HepG2 (cell line): ENCODE data around the gene NPS. TPM values are rescaled to one million over a fixed set of nuclear protein-coding genes. Genes with fewer than 3 reads are reported as not detected.

ENCODE experiments used
- ATAC-seq: fragments of 200-7000 bp; cut with Tn5 transposase; 3 replicates; pipeline ENCODE4 v1.9.1; 2020; ENCODE audit warnings: mild to moderate bottlenecking, moderate library complexity
- BruUV-seq: library from RNA; stranded (reverse); fragments of 400-500 nt; replicated peaks from 2 replicates; lab custom pipeline; 2021; lab: Mats Ljungman, UMichigan
- CTCF ChIA-PET: fragments of 300-600 bp; formaldehyde crosslinking; extraction: SDS; loops from one replicate; lab custom pipeline; 2021; ENCODE audit warnings: low total read pairs, inconsistent platforms, low intra/inter-chr PET ratio; lab: Yijun Ruan, JAX
- POLR2A ChIA-PET: fragments of 350-600 bp; sonication (Branson Sonifier 250); formaldehyde crosslinking; loops from one replicate; lab custom pipeline; 2020; ENCODE audit warnings: antibody characterized with exemption, inconsistent platforms; lab: Yijun Ruan, JAX
- DNase-seq: peaks from one replicate; pipeline ENCODE4 v3.0.0-alpha.2; 2015; ENCODE audit warnings: low spot score
- FAIRE-seq: peaks from 3 replicates; lab custom pipeline; 2011; peaks lifted over from hg19 to GRCh38; lab: Jason Lieb, UNC
- H2AFZ ChIP-seq: one replicate; pipeline ENCODE4 v1.6.1; 2011; ENCODE audit warnings: low read length, inconsistent platforms
- H3K27ac ChIP-seq: fragments of 300-600 bp; 3 replicates; pipeline ENCODE4 v1.8.0; 2011; ENCODE audit warnings: mixed run types, mild to moderate bottlenecking, mixed read lengths, low read length, inconsistent platforms; ENCODE audit not compliant: insufficient read depth; ENCODE audit errors: extremely low read length
- H3K27me3 ChIP-seq, 2 experiments: fragments of 200-600 bp in 1 of 2; 2 replicates in 1 of 2; 3 replicates in 1 of 2; pipeline versions ENCODE4 v1.6.0 to v1.8.0; 2011; ENCODE audit warnings: low read length in 2 of 2, mild to moderate bottlenecking in 2 of 2, moderate library complexity in 2 of 2, inconsistent platforms in 1 of 2; ENCODE audit not compliant: insufficient read depth in 2 of 2, control insufficient read depth in 1 of 2
- H3K36me3 ChIP-seq, 2 experiments: fragments of 200-600 bp in 1 of 2; replicated peaks in 1 of 2; 2 replicates in 1 of 2; 3 replicates in 1 of 2; pipeline versions ENCODE4 v1.5.1 to v1.8.0; 2011; ENCODE audit warnings: low read length in 2 of 2, inconsistent platforms in 1 of 2; ENCODE audit not compliant: insufficient read depth in 2 of 2, control insufficient read depth in 1 of 2
- H3K4me1 ChIP-seq: 2 replicates; pipeline ENCODE4 v1.5.1; 2012; ENCODE audit warnings: low read length, inconsistent platforms; ENCODE audit not compliant: insufficient read depth
- H3K4me2 ChIP-seq: 2 replicates; pipeline ENCODE4 v1.6.0; 2011; ENCODE audit warnings: low read depth, low read length, inconsistent platforms
- H3K4me3 ChIP-seq, 3 experiments: fragments of 200-600 bp in 1 of 3; sonication (generic), shearing (Covaris generic) in 1 of 3; replicated peaks in 1 of 3; 2 replicates each; pipeline ENCODE4 v1.5.1; 2011 to 2016; ENCODE audit warnings: low read length in 3 of 3, inconsistent platforms in 2 of 3, low read depth in 2 of 3, mild to moderate bottlenecking in 2 of 3, control low read depth in 1 of 3, mixed read lengths in 1 of 3; ENCODE audit not compliant: insufficient read depth in 1 of 3
- H3K79me2 ChIP-seq: one replicate; pipeline ENCODE4 v1.6.1; 2011; ENCODE audit warnings: low read length, inconsistent platforms; ENCODE audit not compliant: insufficient read depth
- H3K9ac ChIP-seq: 2 replicates; pipeline ENCODE4 v1.6.0; 2011; ENCODE audit warnings: mild to moderate bottlenecking, low read depth, low read length, inconsistent platforms; ENCODE audit not compliant: insufficient read depth
- H3K9me3 ChIP-seq: 2 replicates; pipeline ENCODE4 v1.5.1; 2012; ENCODE audit warnings: mild to moderate bottlenecking, low read length
- H4K20me1 ChIP-seq: 2 replicates; pipeline ENCODE4 v1.6.0; 2011; ENCODE audit warnings: inconsistent platforms, mild to moderate bottlenecking, low read length, moderate library complexity; ENCODE audit not compliant: insufficient read depth
- FIP1L1 ChIP-seq: fragments of 200-400 bp; formaldehyde crosslinking; IDR thresholded peaks from 2 replicates; pipeline ENCODE4 v1.6.1; 2018; ENCODE audit warnings: low read depth, mild to moderate bottlenecking, low read length, moderate library complexity, borderline replicate concordance; ENCODE audit not compliant: insufficient read depth
- GATA4 ChIP-seq: sonication (generic); IDR thresholded peaks from 2 replicates; pipeline ENCODE4 v1.6.1; 2016; ENCODE audit warnings: antibody characterized with exemption, low read depth, borderline replicate concordance
- RAD21 ChIP-seq: fragments of 450-650 bp; formaldehyde crosslinking; IDR thresholded peaks from 2 replicates; pipeline ENCODE4 v1.5.0; 2020; ENCODE audit warnings: mild to moderate bottlenecking
- STAG1 ChIP-seq: sonication (generic); formaldehyde crosslinking; IDR thresholded peaks from 2 replicates; pipeline ENCODE4 v1.4.0; 2020; ENCODE audit warnings: missing genetic modification reagents
- XRCC5 ChIP-seq: fragments of 200-400 bp; formaldehyde crosslinking; optimal IDR thresholded peaks from 2 replicates; pipeline ENCODE3; 2017; ENCODE audit warnings: mild to moderate bottlenecking, low read length
- WGBS: methylation state at CpG from one replicate; pipeline ENCODE4 v1.1.6; 2017; ENCODE audit warnings: low lambda C conversion rate; 5-methylcytosine and 5-hydroxymethylcytosine counted together
- in situ Hi-C: cut with HindIII; loops from 2 replicates; pipeline ENCODE4 v1.10.0; 2017; ENCODE audit warnings: low pct_unique_long_range_greater_than_20kb; ENCODE audit not compliant: extremely low pct_ligation_motif_present
- intact Hi-C: fragments of 100-400 bp; cut with micrococcal nuclease; formaldehyde crosslinking; loops from one replicate; pipeline ENCODE4 v1.10.0; 2022; ENCODE audit not compliant: unreplicated experiment
- polyA plus RNA-seq, 8 experiments: library from polyadenylated mRNA; depleted of rRNA in 3 of 8; stranded (reverse) in 7 of 8; unstranded in 1 of 8; fragments of >200 nt; fragmentation: Illumina TruSeq in 4 of 8; extraction: Trizol in 4 of 8; gene quantifications; 2 replicates each; pipeline versions ENCODE4 v1.2.1 to v1.2.3, GENCODE V29; 2011 to 2016; ENCODE audit warnings: low read depth in 4 of 8, missing spikeins in 1 of 8, mixed read lengths in 1 of 8; ENCODE audit not compliant: insufficient read depth in 1 of 8
- total RNA-seq, 5 experiments: library from RNA; depleted of rRNA; stranded (reverse); fragments of >200 nt; fragmentation: Illumina TruSeq; extraction: Trizol; gene quantifications; 2 replicates each; pipeline ENCODE4 v1.2.3, GENCODE V29; 2016; ENCODE audit warnings: low read depth in 1 of 5
- TF ChIP-seq, protein P1 (sequence below): fragments of 450-650 bp; IDR thresholded peaks from 2 replicates; pipeline ENCODE4 v1.6.1; 2016
- TF ChIP-seq, protein P2 (sequence below): sonication (generic); formaldehyde crosslinking; IDR thresholded peaks from 2 replicates; pipeline ENCODE4 v1.4.0; 2020; ENCODE audit warnings: missing genetic modification reagents, borderline replicate concordance
- TF ChIP-seq, protein P3 (sequence below): sonication (generic); formaldehyde crosslinking; IDR thresholded peaks from 2 replicates; pipeline ENCODE4 v1.4.0; 2020; ENCODE audit warnings: missing genetic modification reagents, borderline replicate concordance
- TF ChIP-seq, protein P4 (sequence below): sonication (generic); formaldehyde crosslinking; IDR thresholded peaks from 2 replicates; pipeline ENCODE4 v1.4.0; 2020; ENCODE audit warnings: missing genetic modification reagents
- TF ChIP-seq, protein P5 (sequence below): sonication (generic); formaldehyde crosslinking; IDR thresholded peaks from 2 replicates; pipeline ENCODE4 v1.5.0; 2020; ENCODE audit warnings: mild to moderate bottlenecking, missing genetic modification reagents, moderate library complexity

Gene NPS
- total and polyA plus RNA-seq, 2 of the 13 experiments (the other 11 are each of a cell fraction or from before 2014, with no cell fraction given) = not detected

DNA sequence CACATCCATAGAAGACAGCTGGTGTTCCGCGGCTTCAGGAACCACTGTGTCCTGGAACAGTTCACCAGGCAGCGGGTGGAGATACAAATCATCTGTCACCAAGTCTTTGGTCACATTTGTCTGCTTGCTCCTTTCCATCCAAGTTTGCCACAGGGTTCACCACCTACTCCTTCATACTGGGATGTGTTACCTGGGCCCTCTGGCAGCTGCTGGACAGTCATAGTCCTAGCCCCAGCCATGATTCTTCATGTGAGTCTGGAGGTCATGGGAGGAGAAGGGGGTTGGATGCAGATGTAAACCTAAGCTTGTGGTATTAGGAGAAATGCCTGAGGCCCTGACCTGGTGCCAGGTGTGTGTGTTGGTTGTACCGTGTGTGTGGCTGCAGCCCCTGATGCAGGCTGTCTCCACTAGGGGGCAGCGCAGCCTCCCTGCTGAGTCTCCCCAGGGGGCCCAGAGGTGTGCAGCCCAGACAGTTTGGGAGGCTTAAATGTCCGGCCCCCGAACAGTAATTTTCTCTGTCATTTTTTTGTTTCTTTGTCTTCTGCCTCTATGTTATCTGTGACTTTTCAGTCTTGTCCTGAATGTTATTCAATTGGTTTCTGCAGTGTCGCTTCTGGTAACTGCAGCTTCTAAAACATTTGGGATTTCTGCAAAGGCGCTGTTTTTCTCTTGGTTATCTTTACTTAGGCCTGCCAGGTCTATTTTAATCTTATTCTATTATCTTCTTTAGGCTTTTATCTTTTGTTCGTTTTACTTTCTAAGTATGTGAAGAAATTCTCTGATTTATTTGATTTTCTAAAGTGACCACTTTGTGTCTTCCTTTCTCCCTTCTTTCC lies 14.8 kb downstream of the NPS start:
- H4K20me1 ChIP-seq = no peaks in the 10 kb centered on the region
- H3K27me3 ChIP-seq = no peaks in the 10 kb centered on the region; a peak in 2 of 5 replicates
- POLR2A ChIA-PET = no interaction called here
- intact Hi-C loops (no loop called here), in situ Hi-C loops (no loop called here)
- H3K36me3 ChIP-seq = no peaks in the 10 kb centered on the region
- 18% methylated on average over 9 of the region's 10 CpGs for WGBS
- ATAC-seq = peak; percentile 84
- CTCF ChIA-PET = interaction anchor here (2.2 kb wide), 1 partner anchor 290 kb away, joined by 8 read pairs; no protein-coding TSS in a partner anchor
- FAIRE-seq = no peak
- no peak for DNase-seq
- H2AFZ ChIP-seq = no peak overlapping the region
- H3K4me2 ChIP-seq = no peak overlapping the region
- no peaks in the 10 kb centered on the region for H3K79me2 ChIP-seq
- no peak overlapping the region for H3K27ac ChIP-seq
- no peak overlapping the region for H3K9ac ChIP-seq
- no TSS peak for BruUV-seq
- peaks cover 13% of the 10 kb centered on the region for H3K4me1 ChIP-seq
- H3K4me3 ChIP-seq = no peak overlapping the region
- no peaks in the 10 kb centered on the region for H3K9me3 ChIP-seq
- TF ChIP-seq, protein P1, sequence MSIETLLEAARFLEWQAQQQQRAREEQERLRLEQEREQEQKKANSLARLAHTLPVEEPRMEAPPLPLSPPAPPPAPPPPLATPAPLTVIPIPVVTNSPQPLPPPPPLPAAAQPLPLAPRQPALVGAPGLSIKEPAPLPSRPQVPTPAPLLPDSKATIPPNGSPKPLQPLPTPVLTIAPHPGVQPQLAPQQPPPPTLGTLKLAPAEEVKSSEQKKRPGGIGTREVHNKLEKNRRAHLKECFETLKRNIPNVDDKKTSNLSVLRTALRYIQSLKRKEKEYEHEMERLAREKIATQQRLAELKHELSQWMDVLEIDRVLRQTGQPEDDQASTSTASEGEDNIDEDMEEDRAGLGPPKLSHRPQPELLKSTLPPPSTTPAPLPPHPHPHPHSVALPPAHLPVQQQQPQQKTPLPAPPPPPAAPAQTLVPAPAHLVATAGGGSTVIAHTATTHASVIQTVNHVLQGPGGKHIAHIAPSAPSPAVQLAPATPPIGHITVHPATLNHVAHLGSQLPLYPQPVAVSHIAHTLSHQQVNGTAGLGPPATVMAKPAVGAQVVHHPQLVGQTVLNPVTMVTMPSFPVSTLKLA = no peak
- TF ChIP-seq, protein P2, sequence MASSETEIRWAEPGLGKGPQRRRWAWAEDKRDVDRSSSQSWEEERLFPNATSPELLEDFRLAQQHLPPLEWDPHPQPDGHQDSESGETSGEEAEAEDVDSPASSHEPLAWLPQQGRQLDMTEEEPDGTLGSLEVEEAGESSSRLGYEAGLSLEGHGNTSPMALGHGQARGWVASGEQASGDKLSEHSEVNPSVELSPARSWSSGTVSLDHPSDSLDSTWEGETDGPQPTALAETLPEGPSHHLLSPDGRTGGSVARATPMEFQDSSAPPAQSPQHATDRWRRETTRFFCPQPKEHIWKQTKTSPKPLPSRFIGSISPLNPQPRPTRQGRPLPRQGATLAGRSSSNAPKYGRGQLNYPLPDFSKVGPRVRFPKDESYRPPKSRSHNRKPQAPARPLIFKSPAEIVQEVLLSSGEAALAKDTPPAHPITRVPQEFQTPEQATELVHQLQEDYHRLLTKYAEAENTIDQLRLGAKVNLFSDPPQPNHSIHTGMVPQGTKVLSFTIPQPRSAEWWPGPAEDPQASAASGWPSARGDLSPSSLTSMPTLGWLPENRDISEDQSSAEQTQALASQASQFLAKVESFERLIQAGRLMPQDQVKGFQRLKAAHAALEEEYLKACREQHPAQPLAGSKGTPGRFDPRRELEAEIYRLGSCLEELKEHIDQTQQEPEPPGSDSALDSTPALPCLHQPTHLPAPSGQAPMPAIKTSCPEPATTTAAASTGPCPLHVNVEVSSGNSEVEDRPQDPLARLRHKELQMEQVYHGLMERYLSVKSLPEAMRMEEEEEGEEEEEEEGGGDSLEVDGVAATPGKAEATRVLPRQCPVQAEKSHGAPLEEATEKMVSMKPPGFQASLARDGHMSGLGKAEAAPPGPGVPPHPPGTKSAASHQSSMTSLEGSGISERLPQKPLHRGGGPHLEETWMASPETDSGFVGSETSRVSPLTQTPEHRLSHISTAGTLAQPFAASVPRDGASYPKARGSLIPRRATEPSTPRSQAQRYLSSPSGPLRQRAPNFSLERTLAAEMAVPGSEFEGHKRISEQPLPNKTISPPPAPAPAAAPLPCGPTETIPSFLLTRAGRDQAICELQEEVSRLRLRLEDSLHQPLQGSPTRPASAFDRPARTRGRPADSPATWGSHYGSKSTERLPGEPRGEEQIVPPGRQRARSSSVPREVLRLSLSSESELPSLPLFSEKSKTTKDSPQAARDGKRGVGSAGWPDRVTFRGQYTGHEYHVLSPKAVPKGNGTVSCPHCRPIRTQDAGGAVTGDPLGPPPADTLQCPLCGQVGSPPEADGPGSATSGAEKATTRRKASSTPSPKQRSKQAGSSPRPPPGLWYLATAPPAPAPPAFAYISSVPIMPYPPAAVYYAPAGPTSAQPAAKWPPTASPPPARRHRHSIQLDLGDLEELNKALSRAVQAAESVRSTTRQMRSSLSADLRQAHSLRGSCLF (CRISPR knock-in tag) = peak; percentile 78; the same call in 1 of the 2 replicates
- TF ChIP-seq, protein P3, sequence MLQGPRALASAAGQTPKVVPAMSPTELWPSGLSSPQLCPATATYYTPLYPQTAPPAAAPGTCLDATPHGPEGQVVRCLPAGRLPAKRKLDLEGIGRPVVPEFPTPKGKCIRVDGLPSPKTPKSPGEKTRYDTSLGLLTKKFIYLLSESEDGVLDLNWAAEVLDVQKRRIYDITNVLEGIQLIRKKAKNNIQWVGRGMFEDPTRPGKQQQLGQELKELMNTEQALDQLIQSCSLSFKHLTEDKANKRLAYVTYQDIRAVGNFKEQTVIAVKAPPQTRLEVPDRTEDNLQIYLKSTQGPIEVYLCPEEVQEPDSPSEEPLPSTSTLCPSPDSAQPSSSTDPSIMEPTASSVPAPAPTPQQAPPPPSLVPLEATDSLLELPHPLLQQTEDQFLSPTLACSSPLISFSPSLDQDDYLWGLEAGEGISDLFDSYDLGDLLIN (CRISPR knock-in tag) = no peak
- TF ChIP-seq, protein P4, sequence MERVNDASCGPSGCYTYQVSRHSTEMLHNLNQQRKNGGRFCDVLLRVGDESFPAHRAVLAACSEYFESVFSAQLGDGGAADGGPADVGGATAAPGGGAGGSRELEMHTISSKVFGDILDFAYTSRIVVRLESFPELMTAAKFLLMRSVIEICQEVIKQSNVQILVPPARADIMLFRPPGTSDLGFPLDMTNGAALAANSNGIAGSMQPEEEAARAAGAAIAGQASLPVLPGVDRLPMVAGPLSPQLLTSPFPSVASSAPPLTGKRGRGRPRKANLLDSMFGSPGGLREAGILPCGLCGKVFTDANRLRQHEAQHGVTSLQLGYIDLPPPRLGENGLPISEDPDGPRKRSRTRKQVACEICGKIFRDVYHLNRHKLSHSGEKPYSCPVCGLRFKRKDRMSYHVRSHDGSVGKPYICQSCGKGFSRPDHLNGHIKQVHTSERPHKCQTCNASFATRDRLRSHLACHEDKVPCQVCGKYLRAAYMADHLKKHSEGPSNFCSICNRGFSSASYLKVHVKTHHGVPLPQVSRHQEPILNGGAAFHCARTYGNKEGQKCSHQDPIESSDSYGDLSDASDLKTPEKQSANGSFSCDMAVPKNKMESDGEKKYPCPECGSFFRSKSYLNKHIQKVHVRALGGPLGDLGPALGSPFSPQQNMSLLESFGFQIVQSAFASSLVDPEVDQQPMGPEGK (CRISPR knock-in tag) = 0 out of 2 replicates have a peak, but pooled peaks have one; percentile 12
- TF ChIP-seq STAG1 (CRISPR knock-in tag) (peak; percentile 46), RAD21 (CRISPR knock-in tag) (peak; percentile 22; the same call in 1 of the 2 replicates), FIP1L1 (no peak), XRCC5 (peak; percentile 22), GATA4 (no peak)
- TF ChIP-seq, protein P5, sequence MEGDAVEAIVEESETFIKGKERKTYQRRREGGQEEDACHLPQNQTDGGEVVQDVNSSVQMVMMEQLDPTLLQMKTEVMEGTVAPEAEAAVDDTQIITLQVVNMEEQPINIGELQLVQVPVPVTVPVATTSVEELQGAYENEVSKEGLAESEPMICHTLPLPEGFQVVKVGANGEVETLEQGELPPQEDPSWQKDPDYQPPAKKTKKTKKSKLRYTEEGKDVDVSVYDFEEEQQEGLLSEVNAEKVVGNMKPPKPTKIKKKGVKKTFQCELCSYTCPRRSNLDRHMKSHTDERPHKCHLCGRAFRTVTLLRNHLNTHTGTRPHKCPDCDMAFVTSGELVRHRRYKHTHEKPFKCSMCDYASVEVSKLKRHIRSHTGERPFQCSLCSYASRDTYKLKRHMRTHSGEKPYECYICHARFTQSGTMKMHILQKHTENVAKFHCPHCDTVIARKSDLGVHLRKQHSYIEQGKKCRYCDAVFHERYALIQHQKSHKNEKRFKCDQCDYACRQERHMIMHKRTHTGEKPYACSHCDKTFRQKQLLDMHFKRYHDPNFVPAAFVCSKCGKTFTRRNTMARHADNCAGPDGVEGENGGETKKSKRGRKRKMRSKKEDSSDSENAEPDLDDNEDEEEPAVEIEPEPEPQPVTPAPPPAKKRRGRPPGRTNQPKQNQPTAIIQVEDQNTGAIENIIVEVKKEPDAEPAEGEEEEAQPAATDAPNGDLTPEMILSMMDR = peak; percentile 72
